H1 (cell line): Measurements from ENCODE around the gene NAGA. TPM values are rescaled to one million over a fixed set of nuclear protein-coding genes. Genes with fewer than 3 reads are reported as not detected.

Experiments used
- BACH1 ChIP-seq: IDR thresholded peaks from 2 replicates; pipeline ENCODE4 v1.6.1; 2012; ENCODE audit warnings: low read length, improper control_type of control experiment
- CBX5 ChIP-seq: fragments of 300-800, 300-1000 bp; sonication (generic); IDR thresholded peaks from 2 replicates; pipeline ENCODE4 v1.7.1; 2016; ENCODE audit warnings: antibody characterized with exemption, low read length, low read depth
- CBX8 ChIP-seq: fragments of 300-800, 300-1000 bp; sonication (generic); IDR thresholded peaks from 2 replicates; pipeline ENCODE4 v1.7.1; 2016; ENCODE audit warnings: low read depth, low read length, borderline replicate concordance
- CHD1 ChIP-seq: IDR thresholded peaks from 2 replicates; pipeline ENCODE4 v1.6.1; 2012; ENCODE audit warnings: low read depth, low read length, improper control_type of control experiment
- EP300 ChIP-seq, 2 experiments: IDR thresholded peaks; 1 replicate in 1 of 2; 2 replicates in 1 of 2; pipeline ENCODE4 v1.6.1; 2011 to 2012; ENCODE audit warnings: low read depth in 2 of 2, low read length in 2 of 2, mild to moderate bottlenecking in 2 of 2, borderline replicate concordance in 1 of 2, inconsistent platforms in 1 of 2, moderate library complexity in 1 of 2
- NANOG ChIP-seq: IDR thresholded peaks from 2 replicates; pipeline ENCODE4 v1.6.1; 2011; ENCODE audit warnings: low read length, low read depth, mild to moderate bottlenecking, inconsistent platforms; ENCODE audit not compliant: insufficient read depth, poor library complexity, severe bottlenecking
- POU5F1 ChIP-seq: IDR thresholded peaks from 2 replicates; pipeline ENCODE4 v1.6.1; 2011; ENCODE audit warnings: low read depth, mild to moderate bottlenecking, low read length, moderate library complexity
- RNF2 ChIP-seq: fragments of 200-900, 300-1000 bp; sonication (generic); IDR thresholded peaks from 2 replicates; pipeline ENCODE4 v1.7.1; 2016; ENCODE audit warnings: borderline replicate concordance, low read depth, mild to moderate bottlenecking, antibody characterized with exemption, low read length; ENCODE audit not compliant: poor library complexity, severe bottlenecking; ENCODE audit errors: missing control alignments
- TAF1 ChIP-seq: IDR thresholded peaks from 2 replicates; pipeline ENCODE4 v1.6.1; 2011; ENCODE audit warnings: mild to moderate bottlenecking, low read depth, low read length
- ZNF274 ChIP-seq: IDR thresholded peaks from 2 replicates; pipeline ENCODE4 v1.7.0; 2012; ENCODE audit warnings: low read length, borderline replicate concordance; ENCODE audit errors: extremely low read depth
- polyA plus RNA-seq, 7 experiments: library from polyadenylated mRNA; depleted of rRNA in 3 of 7; stranded (reverse) in 5 of 7; unstranded in 2 of 7; fragments of >200 nt in 5 of 7; fragments of 200-250 nt in 2 of 7; gene quantifications; 1 replicate in 5 of 7; 2 replicates in 1 of 7; 4 replicates in 1 of 7; pipeline versions ENCODE4 v1.2.1 to v1.2.3, GENCODE V29; 2011 to 2013; ENCODE audit warnings: missing spikeins in 2 of 7, mixed read lengths in 2 of 7
- total RNA-seq: library from RNA; stranded (reverse); fragmentation: NEBNext Ultra II Directional; extraction: Animal tissue kit (Norgen Biotek cat#: 25700); gene quantifications from 2 replicates; pipeline ENCODE4 v1.2.1, GENCODE V29; 2021
- TF ChIP-seq, protein P1 (sequence below): fragments of 300-600 bp; sonication (generic); IDR thresholded peaks from 2 replicates; pipeline ENCODE4 v1.7.1; 2012; ENCODE audit warnings: low read length, moderate library complexity, mild to moderate bottlenecking, inconsistent platforms; ENCODE audit not compliant: insufficient replicate concordance

NAGA gene
- total and polyA plus RNA-seq, 2 of the 8 experiments (the other 6 are each of a cell fraction or from before 2014, with no cell fraction given), result 14.8 to 30.7 TPM

DNA sequence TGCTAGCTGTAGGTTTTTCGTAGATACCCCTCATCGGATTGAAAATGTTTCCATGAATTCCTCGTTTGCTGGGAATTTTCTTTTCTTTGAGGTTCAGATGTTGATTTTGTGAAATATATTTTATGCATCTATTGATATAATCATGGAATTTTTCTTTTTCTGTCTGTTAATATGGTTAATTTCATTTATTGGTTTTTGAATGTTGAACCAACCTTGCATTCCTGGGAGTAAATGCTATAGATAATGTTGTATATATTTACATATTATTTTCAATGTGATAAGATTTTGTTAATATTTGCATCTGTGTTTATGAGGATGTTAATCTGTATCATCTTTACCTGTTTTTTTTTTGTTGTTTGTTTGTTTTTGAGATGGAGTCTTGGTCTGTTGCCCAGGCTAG is 30.6 kb upstream of the NAGA start (continued):
- TF ChIP-seq, protein P1, sequence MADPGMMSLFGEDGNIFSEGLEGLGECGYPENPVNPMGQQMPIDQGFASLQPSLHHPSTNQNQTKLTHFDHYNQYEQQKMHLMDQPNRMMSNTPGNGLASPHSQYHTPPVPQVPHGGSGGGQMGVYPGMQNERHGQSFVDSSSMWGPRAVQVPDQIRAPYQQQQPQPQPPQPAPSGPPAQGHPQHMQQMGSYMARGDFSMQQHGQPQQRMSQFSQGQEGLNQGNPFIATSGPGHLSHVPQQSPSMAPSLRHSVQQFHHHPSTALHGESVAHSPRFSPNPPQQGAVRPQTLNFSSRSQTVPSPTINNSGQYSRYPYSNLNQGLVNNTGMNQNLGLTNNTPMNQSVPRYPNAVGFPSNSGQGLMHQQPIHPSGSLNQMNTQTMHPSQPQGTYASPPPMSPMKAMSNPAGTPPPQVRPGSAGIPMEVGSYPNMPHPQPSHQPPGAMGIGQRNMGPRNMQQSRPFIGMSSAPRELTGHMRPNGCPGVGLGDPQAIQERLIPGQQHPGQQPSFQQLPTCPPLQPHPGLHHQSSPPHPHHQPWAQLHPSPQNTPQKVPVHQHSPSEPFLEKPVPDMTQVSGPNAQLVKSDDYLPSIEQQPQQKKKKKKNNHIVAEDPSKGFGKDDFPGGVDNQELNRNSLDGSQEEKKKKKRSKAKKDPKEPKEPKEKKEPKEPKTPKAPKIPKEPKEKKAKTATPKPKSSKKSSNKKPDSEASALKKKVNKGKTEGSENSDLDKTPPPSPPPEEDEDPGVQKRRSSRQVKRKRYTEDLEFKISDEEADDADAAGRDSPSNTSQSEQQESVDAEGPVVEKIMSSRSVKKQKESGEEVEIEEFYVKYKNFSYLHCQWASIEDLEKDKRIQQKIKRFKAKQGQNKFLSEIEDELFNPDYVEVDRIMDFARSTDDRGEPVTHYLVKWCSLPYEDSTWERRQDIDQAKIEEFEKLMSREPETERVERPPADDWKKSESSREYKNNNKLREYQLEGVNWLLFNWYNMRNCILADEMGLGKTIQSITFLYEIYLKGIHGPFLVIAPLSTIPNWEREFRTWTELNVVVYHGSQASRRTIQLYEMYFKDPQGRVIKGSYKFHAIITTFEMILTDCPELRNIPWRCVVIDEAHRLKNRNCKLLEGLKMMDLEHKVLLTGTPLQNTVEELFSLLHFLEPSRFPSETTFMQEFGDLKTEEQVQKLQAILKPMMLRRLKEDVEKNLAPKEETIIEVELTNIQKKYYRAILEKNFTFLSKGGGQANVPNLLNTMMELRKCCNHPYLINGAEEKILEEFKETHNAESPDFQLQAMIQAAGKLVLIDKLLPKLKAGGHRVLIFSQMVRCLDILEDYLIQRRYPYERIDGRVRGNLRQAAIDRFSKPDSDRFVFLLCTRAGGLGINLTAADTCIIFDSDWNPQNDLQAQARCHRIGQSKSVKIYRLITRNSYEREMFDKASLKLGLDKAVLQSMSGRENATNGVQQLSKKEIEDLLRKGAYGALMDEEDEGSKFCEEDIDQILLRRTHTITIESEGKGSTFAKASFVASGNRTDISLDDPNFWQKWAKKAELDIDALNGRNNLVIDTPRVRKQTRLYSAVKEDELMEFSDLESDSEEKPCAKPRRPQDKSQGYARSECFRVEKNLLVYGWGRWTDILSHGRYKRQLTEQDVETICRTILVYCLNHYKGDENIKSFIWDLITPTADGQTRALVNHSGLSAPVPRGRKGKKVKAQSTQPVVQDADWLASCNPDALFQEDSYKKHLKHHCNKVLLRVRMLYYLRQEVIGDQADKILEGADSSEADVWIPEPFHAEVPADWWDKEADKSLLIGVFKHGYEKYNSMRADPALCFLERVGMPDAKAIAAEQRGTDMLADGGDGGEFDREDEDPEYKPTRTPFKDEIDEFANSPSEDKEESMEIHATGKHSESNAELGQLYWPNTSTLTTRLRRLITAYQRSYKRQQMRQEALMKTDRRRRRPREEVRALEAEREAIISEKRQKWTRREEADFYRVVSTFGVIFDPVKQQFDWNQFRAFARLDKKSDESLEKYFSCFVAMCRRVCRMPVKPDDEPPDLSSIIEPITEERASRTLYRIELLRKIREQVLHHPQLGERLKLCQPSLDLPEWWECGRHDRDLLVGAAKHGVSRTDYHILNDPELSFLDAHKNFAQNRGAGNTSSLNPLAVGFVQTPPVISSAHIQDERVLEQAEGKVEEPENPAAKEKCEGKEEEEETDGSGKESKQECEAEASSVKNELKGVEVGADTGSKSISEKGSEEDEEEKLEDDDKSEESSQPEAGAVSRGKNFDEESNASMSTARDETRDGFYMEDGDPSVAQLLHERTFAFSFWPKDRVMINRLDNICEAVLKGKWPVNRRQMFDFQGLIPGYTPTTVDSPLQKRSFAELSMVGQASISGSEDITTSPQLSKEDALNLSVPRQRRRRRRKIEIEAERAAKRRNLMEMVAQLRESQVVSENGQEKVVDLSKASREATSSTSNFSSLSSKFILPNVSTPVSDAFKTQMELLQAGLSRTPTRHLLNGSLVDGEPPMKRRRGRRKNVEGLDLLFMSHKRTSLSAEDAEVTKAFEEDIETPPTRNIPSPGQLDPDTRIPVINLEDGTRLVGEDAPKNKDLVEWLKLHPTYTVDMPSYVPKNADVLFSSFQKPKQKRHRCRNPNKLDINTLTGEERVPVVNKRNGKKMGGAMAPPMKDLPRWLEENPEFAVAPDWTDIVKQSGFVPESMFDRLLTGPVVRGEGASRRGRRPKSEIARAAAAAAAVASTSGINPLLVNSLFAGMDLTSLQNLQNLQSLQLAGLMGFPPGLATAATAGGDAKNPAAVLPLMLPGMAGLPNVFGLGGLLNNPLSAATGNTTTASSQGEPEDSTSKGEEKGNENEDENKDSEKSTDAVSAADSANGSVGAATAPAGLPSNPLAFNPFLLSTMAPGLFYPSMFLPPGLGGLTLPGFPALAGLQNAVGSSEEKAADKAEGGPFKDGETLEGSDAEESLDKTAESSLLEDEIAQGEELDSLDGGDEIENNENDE, result no peak
- TF ChIP-seq CBX5, result no peak
- TF ChIP-seq CHD1, result no peak
- no peak for TF ChIP-seq RNF2
- no peak for TF ChIP-seq POU5F1
- no peak for TF ChIP-seq ZNF274
- no peak for TF ChIP-seq BACH1
- TF ChIP-seq TAF1, result no peak
- TF ChIP-seq EP300 (IDR thresholded peaks at IDR 0.05; ENCODE audit: borderline replicate concordance in 1 of 2, low read depth in 2 of 2, low read length in 2 of 2), result no peak
- TF ChIP-seq CBX8, result no peak
- TF ChIP-seq NANOG, result no peak
